Fibroblast of lung (primary cell): ENCODE measurements around the gene INTS1.

Source experiments
- CTCF ChIP-seq, 2 donors: IDR thresholded peaks in 1 of 2; conservative IDR thresholded peaks in 1 of 2; 1 replicate in 1 of 2; 2 replicates in 1 of 2; pipeline ENCODE4 v1.5.1; 2011 to 2012; ENCODE audit warnings: low read length in 2 of 2, control low read depth in 1 of 2, inconsistent platforms in 1 of 2, low read depth in 1 of 2, mild to moderate bottlenecking in 1 of 2
- EZH2 ChIP-seq: IDR thresholded peaks from 2 replicates; pipeline ENCODE4 v1.5.1; 2012; ENCODE audit warnings: low read length, control low read depth, mild to moderate bottlenecking; ENCODE audit errors: missing control alignments

- TF ChIP-seq CTCF (conservative IDR thresholded peaks at IDR 0.05 in 1 of 2, IDR thresholded peaks at IDR 0.05 in 1 of 2; ENCODE audit: low read depth in 1 of 2, low read length in 2 of 2) = no peak
- TF ChIP-seq EZH2 = no peak
Observed at GRCh38 chr7:1437155-1437880, 66.9 kb downstream of the INTS1 start.
